Measurements from ENCODE around the gene HOXC9.

DNA sequence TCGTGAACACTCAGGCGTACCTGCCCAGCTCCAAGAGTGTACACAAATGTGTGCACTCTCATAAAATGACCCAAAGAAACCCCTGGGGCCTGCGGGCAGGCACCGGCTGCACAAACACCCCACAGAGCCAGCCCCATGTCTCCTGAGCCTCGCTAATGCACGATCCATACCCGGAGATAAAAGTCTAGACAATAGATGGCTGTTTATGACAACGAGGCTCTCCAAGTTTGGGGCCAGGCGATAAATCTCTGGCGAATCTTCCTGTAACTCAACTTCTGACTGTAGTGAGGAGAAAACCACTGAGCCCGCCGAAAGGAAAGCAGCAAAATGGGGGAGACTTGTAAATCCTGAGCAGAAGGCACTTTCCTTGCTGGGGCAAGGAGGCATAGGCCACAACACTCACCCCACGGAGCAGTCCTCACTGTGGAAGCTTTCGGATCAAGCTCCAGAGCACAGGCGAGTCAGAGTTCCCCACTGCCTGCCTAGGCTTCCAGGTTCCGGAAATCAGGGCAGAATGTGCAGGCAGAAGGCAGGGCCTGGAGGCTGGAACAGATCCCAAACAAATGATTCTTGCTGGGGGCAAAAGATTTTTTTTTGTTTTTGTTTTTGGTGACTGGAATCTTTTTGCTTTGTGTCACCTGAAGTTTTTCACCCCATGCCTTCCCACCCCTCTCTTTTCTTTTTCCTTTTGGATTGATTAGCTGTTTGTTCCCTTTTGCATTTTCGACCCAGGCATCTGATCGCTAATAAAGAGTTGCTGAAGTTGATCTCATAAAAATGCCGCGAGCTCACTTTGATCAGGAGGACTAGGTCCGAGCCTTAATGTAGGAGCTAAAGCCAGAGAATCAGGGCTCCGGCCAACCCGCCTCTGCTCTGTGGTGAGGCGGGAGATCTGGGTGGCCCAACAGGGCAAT, 31.5 kb upstream of the HOXC9 start:
- TF ChIP-seq, protein P1, sequence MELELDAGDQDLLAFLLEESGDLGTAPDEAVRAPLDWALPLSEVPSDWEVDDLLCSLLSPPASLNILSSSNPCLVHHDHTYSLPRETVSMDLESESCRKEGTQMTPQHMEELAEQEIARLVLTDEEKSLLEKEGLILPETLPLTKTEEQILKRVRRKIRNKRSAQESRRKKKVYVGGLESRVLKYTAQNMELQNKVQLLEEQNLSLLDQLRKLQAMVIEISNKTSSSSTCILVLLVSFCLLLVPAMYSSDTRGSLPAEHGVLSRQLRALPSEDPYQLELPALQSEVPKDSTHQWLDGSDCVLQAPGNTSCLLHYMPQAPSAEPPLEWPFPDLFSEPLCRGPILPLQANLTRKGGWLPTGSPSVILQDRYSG (tag; conservative IDR thresholded peaks at IDR 0.05; ENCODE audit: low read depth): no peak
- TF ChIP-seq CREB1 (IDR thresholded peaks at IDR 0.05): no peak
- TF ChIP-seq CREB1 (CRISPR knock-in tag; IDR thresholded peaks at IDR 0.05): no peak
- TF ChIP-seq, protein P2, sequence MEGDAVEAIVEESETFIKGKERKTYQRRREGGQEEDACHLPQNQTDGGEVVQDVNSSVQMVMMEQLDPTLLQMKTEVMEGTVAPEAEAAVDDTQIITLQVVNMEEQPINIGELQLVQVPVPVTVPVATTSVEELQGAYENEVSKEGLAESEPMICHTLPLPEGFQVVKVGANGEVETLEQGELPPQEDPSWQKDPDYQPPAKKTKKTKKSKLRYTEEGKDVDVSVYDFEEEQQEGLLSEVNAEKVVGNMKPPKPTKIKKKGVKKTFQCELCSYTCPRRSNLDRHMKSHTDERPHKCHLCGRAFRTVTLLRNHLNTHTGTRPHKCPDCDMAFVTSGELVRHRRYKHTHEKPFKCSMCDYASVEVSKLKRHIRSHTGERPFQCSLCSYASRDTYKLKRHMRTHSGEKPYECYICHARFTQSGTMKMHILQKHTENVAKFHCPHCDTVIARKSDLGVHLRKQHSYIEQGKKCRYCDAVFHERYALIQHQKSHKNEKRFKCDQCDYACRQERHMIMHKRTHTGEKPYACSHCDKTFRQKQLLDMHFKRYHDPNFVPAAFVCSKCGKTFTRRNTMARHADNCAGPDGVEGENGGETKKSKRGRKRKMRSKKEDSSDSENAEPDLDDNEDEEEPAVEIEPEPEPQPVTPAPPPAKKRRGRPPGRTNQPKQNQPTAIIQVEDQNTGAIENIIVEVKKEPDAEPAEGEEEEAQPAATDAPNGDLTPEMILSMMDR (IDR thresholded peaks at IDR 0.05 in 2 of 3, conservative IDR thresholded peaks at IDR 0.05 in 1 of 3; ENCODE audit: insufficient read depth in 2 of 3, low read depth in 1 of 3, low read length in 3 of 3): no peak
- TF ChIP-seq AFF4 (CRISPR knock-in tag; IDR thresholded peaks at IDR 0.05): no peak
- TF ChIP-seq, protein P3, sequence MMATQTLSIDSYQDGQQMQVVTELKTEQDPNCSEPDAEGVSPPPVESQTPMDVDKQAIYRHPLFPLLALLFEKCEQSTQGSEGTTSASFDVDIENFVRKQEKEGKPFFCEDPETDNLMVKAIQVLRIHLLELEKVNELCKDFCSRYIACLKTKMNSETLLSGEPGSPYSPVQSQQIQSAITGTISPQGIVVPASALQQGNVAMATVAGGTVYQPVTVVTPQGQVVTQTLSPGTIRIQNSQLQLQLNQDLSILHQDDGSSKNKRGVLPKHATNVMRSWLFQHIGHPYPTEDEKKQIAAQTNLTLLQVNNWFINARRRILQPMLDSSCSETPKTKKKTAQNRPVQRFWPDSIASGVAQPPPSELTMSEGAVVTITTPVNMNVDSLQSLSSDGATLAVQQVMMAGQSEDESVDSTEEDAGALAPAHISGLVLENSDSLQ (IDR thresholded peaks at IDR 0.05): no peak
- no peak for TF ChIP-seq ILF3 (IDR thresholded peaks at IDR 0.05; ENCODE audit: borderline replicate concordance)
- no peak for TF ChIP-seq HSF4 (CRISPR knock-in tag; IDR thresholded peaks at IDR 0.05; ENCODE audit: borderline replicate concordance)
- no peak for TF ChIP-seq CHD2 (IDR thresholded peaks at IDR 0.05; ENCODE audit: low read depth, low read length)
- TF ChIP-seq JUN (IDR thresholded peaks at IDR 0.05; ENCODE audit: borderline replicate concordance, low read depth, low read length): no peak
- TF ChIP-seq JUN (CRISPR knock-in tag; IDR thresholded peaks at IDR 0.05; ENCODE audit: borderline replicate concordance): no peak
- TF ChIP-seq JUND (IDR thresholded peaks at IDR 0.05; ENCODE audit: borderline replicate concordance, low read depth, low read length): no peak
- TF ChIP-seq JUND (tag; IDR thresholded peaks at IDR 0.05; ENCODE audit: borderline replicate concordance, low read depth, low read length): no peak
- no peak for TF ChIP-seq JUNB (CRISPR knock-in tag; conservative IDR thresholded peaks at IDR 0.05)
